ENCODE data around the gene CD34.
"Not testable (repeated sequence)": the region's sequence is repeated elsewhere in the genome, so short reads cannot be mapped to it uniquely, and the experiment has no call there.

Gene CD34

GRCh38 chr1:207946756-207947155 lies 35.8 kb upstream of the CD34 start:
- no peak overlapping the region for H3K4me3 ChIP-seq (replicated peaks; ENCODE audit: low read depth, low read length)
- DNase-seq (ENCODE audit: extremely low read depth, low read depth), result no peak
- no peak for TF ChIP-seq CTCF (IDR thresholded peaks at IDR 0.05; ENCODE audit: low read depth, low read length, missing control alignments)

- TF ChIP-seq CTCF (IDR thresholded peaks at IDR 0.05; ENCODE audit: low read depth, low read length, missing control alignments), result no peak
- H3K4me3 ChIP-seq (replicated peaks; ENCODE audit: low read depth, low read length), result no peak overlapping the region
- DNase-seq (ENCODE audit: extremely low read depth, low read depth), result no peak
These were observed 33.6 kb upstream of the CD34 start for GRCh38 chr1:207944571-207944970.

GRCh38 chr1:207942337-207942741 lies 31.4 kb upstream of the CD34 start:
- H3K4me3 ChIP-seq (replicated peaks; ENCODE audit: low read depth, low read length); DNase-seq (ENCODE audit: extremely low read depth, low read depth): not testable (repeated sequence)

GRCh38 chr1:207941665-207942064 lies 30.7 kb upstream of the CD34 start:
- no peak for DNase-seq (ENCODE audit: extremely low read depth, low read depth)

GRCh38 chr1:207938016-207938415 lies 27.1 kb upstream of the CD34 start:
- TF ChIP-seq CTCF (IDR thresholded peaks at IDR 0.05; ENCODE audit: low read depth, low read length, missing control alignments), result no peak
- no peak for DNase-seq (ENCODE audit: extremely low read depth, low read depth)
- no peak overlapping the region for H3K4me3 ChIP-seq (replicated peaks; ENCODE audit: low read depth, low read length)

More at GRCh38 chr1:207941665-207942064, 30.7 kb upstream of the CD34 start:
- no peak for TF ChIP-seq CTCF (IDR thresholded peaks at IDR 0.05; ENCODE audit: low read depth, low read length, missing control alignments)
- H3K4me3 ChIP-seq (replicated peaks; ENCODE audit: low read depth, low read length), result no peak overlapping the region

GRCh38 chr1:207937204-207937603 lies 26.3 kb upstream of the CD34 start:
- no peak for DNase-seq (ENCODE audit: extremely low read depth, low read depth)
- no peak overlapping the region for H3K4me3 ChIP-seq (replicated peaks; ENCODE audit: low read depth, low read length)
- no peak for TF ChIP-seq CTCF (IDR thresholded peaks at IDR 0.05; ENCODE audit: low read depth, low read length, missing control alignments)

GRCh38 chr1:207935166-207935583 lies 24.2 kb upstream of the CD34 start:
- no peak overlapping the region for H3K4me3 ChIP-seq (replicated peaks; ENCODE audit: low read depth, low read length)
- DNase-seq (ENCODE audit: extremely low read depth, low read depth), result no peak
- no peak for TF ChIP-seq CTCF (IDR thresholded peaks at IDR 0.05; ENCODE audit: low read depth, low read length, missing control alignments)

All from HFF-Myc (cell line).